ENCODE measurements around the gene CPA4.
A peak's percentile ranks its signal among the peaks of the same experiment; 100 is the strongest.

CPA4 gene

DNA sequence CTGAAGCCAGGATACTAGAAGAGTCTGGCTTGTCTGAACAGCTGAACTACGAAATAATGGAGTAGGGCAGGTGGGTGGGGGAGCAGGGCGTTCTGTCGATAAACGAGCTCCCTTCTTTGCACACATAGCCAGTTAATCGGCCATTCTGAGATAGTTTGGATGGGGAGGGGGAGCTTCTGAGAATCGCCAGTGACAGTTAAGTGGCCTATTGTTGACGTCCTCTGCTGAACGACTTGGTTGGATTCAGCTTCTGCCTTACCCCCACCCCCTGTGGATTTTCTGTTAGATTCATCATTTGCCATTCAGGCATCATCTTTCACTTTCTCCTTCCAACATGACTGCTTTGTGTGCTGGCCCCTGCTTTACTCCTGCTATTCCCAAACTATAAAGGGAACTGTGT is 52.2 kb downstream of the CPA4 start:
- H3K4me3 ChIP-seq (ENCODE audit: low read depth, low read length): no peak overlapping the region
- DNase-seq (ENCODE audit: low read depth): no peak
- TF ChIP-seq, protein P1, sequence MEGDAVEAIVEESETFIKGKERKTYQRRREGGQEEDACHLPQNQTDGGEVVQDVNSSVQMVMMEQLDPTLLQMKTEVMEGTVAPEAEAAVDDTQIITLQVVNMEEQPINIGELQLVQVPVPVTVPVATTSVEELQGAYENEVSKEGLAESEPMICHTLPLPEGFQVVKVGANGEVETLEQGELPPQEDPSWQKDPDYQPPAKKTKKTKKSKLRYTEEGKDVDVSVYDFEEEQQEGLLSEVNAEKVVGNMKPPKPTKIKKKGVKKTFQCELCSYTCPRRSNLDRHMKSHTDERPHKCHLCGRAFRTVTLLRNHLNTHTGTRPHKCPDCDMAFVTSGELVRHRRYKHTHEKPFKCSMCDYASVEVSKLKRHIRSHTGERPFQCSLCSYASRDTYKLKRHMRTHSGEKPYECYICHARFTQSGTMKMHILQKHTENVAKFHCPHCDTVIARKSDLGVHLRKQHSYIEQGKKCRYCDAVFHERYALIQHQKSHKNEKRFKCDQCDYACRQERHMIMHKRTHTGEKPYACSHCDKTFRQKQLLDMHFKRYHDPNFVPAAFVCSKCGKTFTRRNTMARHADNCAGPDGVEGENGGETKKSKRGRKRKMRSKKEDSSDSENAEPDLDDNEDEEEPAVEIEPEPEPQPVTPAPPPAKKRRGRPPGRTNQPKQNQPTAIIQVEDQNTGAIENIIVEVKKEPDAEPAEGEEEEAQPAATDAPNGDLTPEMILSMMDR (IDR thresholded peaks at IDR 0.05; ENCODE audit: insufficient read depth, low read depth, low read length, missing control alignments): no peak

DNA sequence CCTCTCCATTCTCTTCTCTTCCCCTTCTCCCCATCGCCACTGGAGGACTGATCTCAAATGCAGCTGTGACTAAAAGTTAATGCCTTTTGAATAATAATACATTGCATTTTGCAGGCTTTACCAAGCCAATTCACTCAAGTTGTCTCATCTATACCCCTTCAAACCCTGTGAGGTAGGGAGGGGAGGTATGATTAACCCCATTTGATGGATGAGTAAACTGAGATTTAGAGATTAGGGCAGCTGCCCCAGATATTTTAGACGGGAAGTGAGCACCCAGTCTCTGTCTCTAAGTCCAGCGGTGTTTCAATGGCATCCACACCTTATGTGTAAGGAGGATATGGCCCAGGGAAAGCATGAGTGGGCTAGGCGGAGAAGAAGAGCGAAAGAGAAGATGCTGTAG is 52.8 kb downstream of the CPA4 start:
- no peak for DNase-seq (ENCODE audit: low read depth)
- H3K4me3 ChIP-seq (ENCODE audit: low read depth, low read length): no peak overlapping the region
- TF ChIP-seq, protein P1 (IDR thresholded peaks at IDR 0.05; ENCODE audit: insufficient read depth, low read depth, low read length, missing control alignments): no peak

DNA sequence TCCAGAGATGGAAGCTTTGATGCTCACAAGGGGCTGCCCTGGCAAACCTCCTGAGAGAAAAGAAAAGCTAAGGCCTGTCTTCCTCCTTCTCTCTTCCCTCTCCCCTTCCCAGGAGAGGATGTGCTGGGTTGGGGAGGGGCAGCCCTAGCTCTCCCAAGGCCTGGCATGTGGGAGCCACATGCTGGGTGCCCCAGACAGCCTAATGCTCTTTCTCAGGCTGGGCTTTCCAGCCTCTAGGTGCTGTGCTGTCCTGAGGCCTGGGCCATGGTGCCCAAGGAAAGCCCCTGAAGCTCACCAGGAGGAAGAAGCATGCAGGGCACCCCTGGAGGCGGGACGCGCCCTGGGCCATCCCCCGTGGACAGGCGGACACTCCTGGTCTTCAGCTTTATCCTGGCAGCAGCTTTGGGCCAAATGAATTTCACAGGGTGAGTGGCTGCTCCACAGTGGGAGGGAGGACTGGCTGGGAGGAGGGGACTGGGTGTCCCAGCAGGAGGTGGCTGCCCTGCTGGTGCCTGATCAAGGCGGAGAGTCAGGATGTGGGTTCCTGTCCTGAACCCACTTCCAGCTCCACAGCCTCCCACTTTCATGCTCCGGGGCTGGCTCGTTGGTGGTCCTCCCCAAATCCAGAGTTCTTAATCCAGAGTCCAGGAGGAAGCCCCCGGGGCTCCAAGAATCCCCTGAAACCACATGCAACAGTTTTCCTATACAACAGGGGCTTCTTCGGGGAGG is 53.4 kb downstream of the CPA4 start:
- H3K4me3 ChIP-seq (ENCODE audit: low read depth, low read length): no peak overlapping the region
- TF ChIP-seq, protein P1 (IDR thresholded peaks at IDR 0.05; ENCODE audit: insufficient read depth, low read depth, low read length, missing control alignments): no peak
- no peak for DNase-seq (ENCODE audit: low read depth)

DNA sequence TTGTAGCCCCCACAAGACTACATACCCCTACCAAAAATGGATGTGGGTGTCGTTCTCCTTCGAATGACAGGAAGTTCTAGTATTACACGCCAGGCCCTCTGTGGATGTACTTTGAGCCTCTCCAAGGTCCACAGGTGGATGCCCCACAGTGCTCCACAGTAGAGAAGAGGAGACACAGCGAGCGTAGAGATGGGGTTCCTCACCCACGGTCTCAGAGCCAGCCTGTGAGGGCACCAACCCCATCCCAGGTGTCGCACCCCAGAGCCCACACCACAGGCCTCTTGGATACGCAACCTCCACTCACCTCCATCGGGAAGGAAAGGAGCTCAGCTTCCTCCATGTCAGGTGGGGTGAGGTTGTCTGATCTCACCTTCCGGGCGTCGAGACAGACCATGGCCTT is 54.0 kb downstream of the CPA4 start:
- TF ChIP-seq, protein P1 (IDR thresholded peaks at IDR 0.05; ENCODE audit: insufficient read depth, low read depth, low read length, missing control alignments): no peak
- DNase-seq (ENCODE audit: low read depth): no peak
- H3K4me3 ChIP-seq (ENCODE audit: low read depth, low read length): no peak overlapping the region

DNA sequence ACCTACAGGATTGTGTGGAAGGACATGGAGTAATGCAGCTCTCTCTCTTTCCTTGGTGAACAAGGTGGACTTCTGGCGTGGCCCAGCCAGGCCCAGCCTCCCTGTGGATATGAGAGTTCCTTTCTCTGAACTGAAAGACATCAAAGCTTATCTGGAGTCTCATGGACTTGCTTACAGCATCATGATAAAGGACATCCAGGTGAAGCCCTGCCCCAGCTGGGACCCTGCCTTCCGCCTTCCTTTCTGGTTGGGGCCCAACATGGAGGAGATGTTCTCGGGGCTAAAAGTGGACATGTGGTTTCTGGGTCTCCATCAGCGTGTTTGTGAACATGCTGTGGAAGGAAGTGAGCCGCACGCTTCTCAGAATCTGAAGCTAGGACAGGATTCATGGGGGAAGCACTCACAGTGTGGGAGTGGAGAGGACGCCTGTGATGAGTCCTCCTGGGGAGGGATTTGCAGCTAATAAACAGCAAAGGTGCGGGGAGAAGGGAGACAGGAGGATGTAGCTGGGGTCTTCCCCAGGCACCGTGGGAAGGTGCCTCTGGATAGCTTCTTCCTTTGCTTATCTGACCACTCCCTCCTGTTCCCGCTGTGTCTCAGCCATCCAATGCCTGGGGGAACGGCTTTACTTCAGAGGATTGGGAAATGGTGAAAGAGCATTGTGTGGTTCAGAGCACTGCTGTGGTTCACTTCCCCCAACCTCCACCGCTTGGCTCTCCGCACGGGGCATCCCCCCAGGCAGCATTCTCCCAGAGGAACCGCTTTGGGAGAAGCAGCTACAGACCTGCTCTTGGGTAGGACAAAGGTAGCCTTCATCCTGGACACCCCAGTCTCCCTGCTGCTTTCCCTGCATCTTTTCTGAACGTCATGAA is 57.2 kb downstream of the CPA4 start:
- DNase-seq (ENCODE audit: low read depth): peak; percentile 64
- TF ChIP-seq, protein P1 (IDR thresholded peaks at IDR 0.05; ENCODE audit: insufficient read depth, low read depth, low read length, missing control alignments): no peak
- H3K4me3 ChIP-seq (ENCODE audit: low read depth, low read length): peak overlapping the region; percentile 44

DNA sequence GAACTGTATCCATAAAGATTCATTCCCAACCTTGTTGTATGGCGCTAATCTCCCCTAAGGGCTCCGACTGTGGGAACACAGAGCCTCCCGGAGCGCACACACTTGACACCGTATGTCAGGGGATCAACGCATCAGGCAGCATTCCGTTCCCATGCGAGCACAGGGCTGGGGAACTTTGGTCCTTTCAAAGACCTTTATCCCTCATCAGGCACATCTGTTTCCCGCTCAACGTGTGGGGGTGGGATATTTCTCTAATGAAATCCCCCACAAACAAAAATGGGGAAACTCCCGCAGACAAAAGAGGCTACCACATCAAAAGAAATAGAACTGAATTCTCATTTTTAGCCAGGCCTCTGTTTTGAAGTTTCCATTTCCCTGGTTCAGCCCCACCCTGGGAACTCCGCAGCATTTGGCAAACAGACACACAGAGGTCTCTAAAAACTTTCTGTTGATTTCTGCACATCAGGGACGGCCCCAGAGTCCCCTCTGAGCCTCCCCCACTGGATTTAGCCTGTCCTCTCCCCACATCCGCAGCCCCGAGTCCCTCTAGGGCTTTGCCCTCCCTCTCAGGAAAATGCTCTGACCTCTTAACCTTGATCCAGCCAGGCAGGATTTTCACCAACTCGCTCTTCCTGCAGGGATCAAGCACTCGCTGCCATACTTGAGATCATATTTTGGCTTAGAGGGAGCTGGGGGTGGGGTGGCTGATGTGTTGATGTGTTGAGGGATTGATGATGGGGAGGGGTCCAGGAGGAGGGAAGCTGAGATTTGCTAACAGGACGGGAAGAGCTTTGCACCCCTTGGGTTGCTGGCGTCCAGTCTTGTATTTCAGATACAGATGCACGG is 58.2 kb downstream of the CPA4 start:
- DNase-seq (ENCODE audit: low read depth): peak; percentile 86
- H3K4me3 ChIP-seq (ENCODE audit: low read depth, low read length): peak overlapping the region; percentile 44
- TF ChIP-seq, protein P1 (IDR thresholded peaks at IDR 0.05; ENCODE audit: insufficient read depth, low read depth, low read length, missing control alignments): no peak

Measured in GM12865 (cell line).